Transverse colon (tissue), 4 donors: ENCODE data around the gene IDI2. TPM values are rescaled to one million over a fixed set of nuclear protein-coding genes. Genes with fewer than 3 reads are reported as not detected.

Experiments used
- DNase-seq: peaks from one replicate; pipeline ENCODE4 v3.0.0-alpha.2; 2019
- H3K27ac ChIP-seq, 4 donors: fragments of 200-600 bp; sonication (generic); 2 replicates each; pipeline ENCODE4 v1.5.1; 2016 to 2018; ENCODE audit warnings: inconsistent platforms in 4 of 4
- H3K27me3 ChIP-seq: fragments of 200-600 bp; sonication (generic); 2 replicates; pipeline ENCODE4 v1.5.1; 2017; ENCODE audit warnings: inconsistent platforms
- H3K36me3 ChIP-seq, 4 donors: fragments of 200-600 bp; sonication (generic); 2 replicates each; pipeline ENCODE4 v1.5.1; 2017 to 2019; ENCODE audit warnings: inconsistent platforms in 4 of 4
- H3K4me1 ChIP-seq, 4 donors: fragments of 200-600 bp; sonication (generic); 2 replicates each; pipeline ENCODE4 v1.5.1; 2017 to 2020; ENCODE audit warnings: inconsistent platforms in 4 of 4
- H3K4me3 ChIP-seq, 4 donors: fragments of 200-600 bp; sonication (generic); 1 replicate in 1 of 4; 2 replicates in 3 of 4; pipeline versions ENCODE4 v1.5.1 to v1.6.1; 2017 to 2019; ENCODE audit warnings: inconsistent platforms in 4 of 4
- H3K9me3 ChIP-seq, 2 donors: fragments of 200-600 bp; sonication (generic); 2 replicates each; pipeline ENCODE4 v1.5.1; 2017 to 2019; ENCODE audit warnings: inconsistent platforms in 2 of 2
- CTCF ChIP-seq, 5 experiments: fragments of 200-600 bp in 3 of 5; fragments of 450-650 bp in 2 of 5; sonication (generic) in 3 of 5; IDR thresholded peaks; 1 replicate in 2 of 5; 2 replicates in 3 of 5; pipeline ENCODE4 v1.5.1; 2016 to 2017; ENCODE audit warnings: antibody characterized with exemption in 5 of 5, inconsistent platforms in 3 of 5, mild to moderate bottlenecking in 2 of 5, moderate library complexity in 1 of 5
- EP300 ChIP-seq: sonication (generic); formaldehyde crosslinking; IDR thresholded peaks from one replicate; pipeline ENCODE4 v1.6.1; 2017; ENCODE audit warnings: antibody characterized with exemption, low read depth
- POLR2A ChIP-seq: fragments of 450-650 bp; IDR thresholded peaks from one replicate; pipeline ENCODE4 v1.6.1; 2016; ENCODE audit warnings: antibody characterized with exemption, mild to moderate bottlenecking, moderate library complexity
- POLR2AphosphoS5 ChIP-seq, 3 donors: sonication (generic); formaldehyde crosslinking; IDR thresholded peaks; one replicate each; pipeline ENCODE4 v1.6.1; 2016; ENCODE audit warnings: antibody characterized with exemption in 3 of 3
- WGBS, 2 donors: methylation state at CpG; one replicate each; pipeline ENCODE4 v1.1.5; 2018; ENCODE audit warnings: low coverage in 1 of 2; 5-methylcytosine and 5-hydroxymethylcytosine counted together
- in situ Hi-C, 4 donors: fragments of 200-750 bp; cut with MboI; loops; one replicate each; pipeline versions ENCODE4 v1.15.0 to v1.15.1; 2017; ENCODE audit warnings: low sequenced_read_pairs in 3 of 4, low pct_ligation_motif_present in 1 of 4, low pct_unique_long_range_greater_than_20kb in 1 of 4
- intact Hi-C: fragments of 100-400 bp; cut with DNase I; formaldehyde crosslinking; loops from one replicate; pipeline ENCODE4 v1.15.1; 2023; ENCODE audit warnings: low total_unique reads
- total RNA-seq, 4 donors: library from RNA; depleted of rRNA; stranded (reverse); fragments of >200 nt; gene quantifications; one replicate each; pipeline ENCODE4 v1.1.0, GENCODE V29; 2016

IDI2 gene
- total RNA-seq, 4 donors from 2014 or later, result not detected

- Histone ChIP-seq H3K4me1 (no peaks in the 10 kb centered on the region), H3K27ac (no peak overlapping the region), H3K36me3 (no peaks in the 10 kb centered on the region), H3K4me3 (no peak overlapping the region), H3K9me3 (no peaks in the 10 kb centered on the region), H3K27me3 (no peaks in the 10 kb centered on the region)
- WGBS, 2 donors, result 96 to 97% methylated on average over 6 of the region's 6 CpGs
- DNase-seq, result no peak
- in situ Hi-C loops (no loop called here), intact Hi-C loops (no loop called here)
- TF ChIP-seq CTCF (IDR thresholded peaks at IDR 0.05) (no peak), EP300 (no peak), POLR2A (no peak), POLR2AphosphoS5 (IDR thresholded peaks at IDR 0.05) (no peak)
Measured at GRCh38 chr10:1026578-1026977, 919 bp upstream of the IDI2 start.

- in situ Hi-C loops (no loop called here), intact Hi-C loops (no loop called here)
- WGBS, 2 donors, result 95 to 100% methylated on average over 1 to 12 of the region's 12 CpGs
- DNase-seq, result no peak
- H3K27ac ChIP-seq, result no peak overlapping the region
- H3K27me3 ChIP-seq, result no peaks in the 10 kb centered on the region
- H3K36me3 ChIP-seq, result peaks cover 0 to 9% (median 0%) of the 10 kb centered on the region in 4 donors
- H3K4me1 ChIP-seq, result no peaks in the 10 kb centered on the region
- no peak overlapping the region for H3K4me3 ChIP-seq
- H3K9me3 ChIP-seq, result no peaks in the 10 kb centered on the region
- no peak for TF ChIP-seq POLR2AphosphoS5 (IDR thresholded peaks at IDR 0.05)
- TF ChIP-seq CTCF (IDR thresholded peaks at IDR 0.05), result no peak
- no peak for TF ChIP-seq POLR2A
- TF ChIP-seq EP300, result no peak
Measured at GRCh38 chr10:1024103-1024502, 1.6 kb downstream of the IDI2 start.

- Histone ChIP-seq H3K27ac (no peak overlapping the region), H3K4me1 (no peaks in the 10 kb centered on the region), H3K9me3 (no peaks in the 10 kb centered on the region), H3K4me3 (no peak overlapping the region), H3K27me3 (no peaks in the 10 kb centered on the region), H3K36me3 (peaks cover 0 to 20% (median 3%) of the 10 kb centered on the region in 4 donors)
- in situ Hi-C loops (no loop called here), intact Hi-C loops (no loop called here)
- 86 to 89% methylated on average over 7 to 12 of the region's 12 CpGs for WGBS, 2 donors
- no peak for DNase-seq
- TF ChIP-seq EP300 (no peak), CTCF (IDR thresholded peaks at IDR 0.05) (no peak), POLR2A (no peak), POLR2AphosphoS5 (IDR thresholded peaks at IDR 0.05) (no peak)
Measured at GRCh38 chr10:1022413-1022812, 3.2 kb downstream of the IDI2 start.

- Histone ChIP-seq H3K36me3 (peaks cover 0 to 33% (median 11%) of the 10 kb centered on the region in 4 donors), H3K27me3 (no peaks in the 10 kb centered on the region), H3K27ac (no peak overlapping the region), H3K9me3 (no peaks in the 10 kb centered on the region), H3K4me3 (no peak overlapping the region), H3K4me1 (no peaks in the 10 kb centered on the region)
- intact Hi-C loops (no loop called here), in situ Hi-C loops (no loop called here)
- 91% methylated on average over 9 of the region's 9 CpGs; no CpG with 5 or more reads in 1 of the 2 donors for WGBS, 2 donors
- no peak for TF ChIP-seq POLR2A
- TF ChIP-seq EP300, result no peak
- TF ChIP-seq POLR2AphosphoS5 (IDR thresholded peaks at IDR 0.05), result no peak
- no peak for DNase-seq
Measured at GRCh38 chr10:1020958-1021357, 4.7 kb downstream of the IDI2 start.

- Histone ChIP-seq H3K27me3 (no peaks in the 10 kb centered on the region), H3K4me3 (no peak overlapping the region), H3K4me1 (no peaks in the 10 kb centered on the region), H3K27ac (no peak overlapping the region), H3K9me3 (no peaks in the 10 kb centered on the region), H3K36me3 (peaks cover 0 to 37% (median 13%) of the 10 kb centered on the region in 4 donors)
- TF ChIP-seq POLR2AphosphoS5 (IDR thresholded peaks at IDR 0.05) (no peak), CTCF (IDR thresholded peaks at IDR 0.05) (no peak), POLR2A (no peak), EP300 (no peak)
- intact Hi-C loops (no loop called here), in situ Hi-C loops (no loop called here)
- WGBS, 2 donors, result 75 to 88% methylated on average over 2 to 10 of the region's 10 CpGs
- no peak for DNase-seq
Measured at GRCh38 chr10:1020460-1020859, 5.2 kb downstream of the IDI2 start.
